IMR-90 (cell line): ENCODE results near the gene BAZ1A. TPM values are rescaled to one million over a fixed set of nuclear protein-coding genes. Genes with fewer than 3 reads are reported as not detected.

Experiments
- ATAC-seq: fragments of 200-7000 bp; cut with Tn5 transposase; 2 replicates; pipeline ENCODE4 v1.9.1; 2020; ENCODE audit warnings: low read depth, mild to moderate bottlenecking, moderate library complexity
- BruUV-seq: library from RNA; stranded (reverse); fragments of 400-500 nt; replicated peaks from 2 replicates; lab custom pipeline; 2021; lab: Mats Ljungman, UMichigan
- CTCF ChIA-PET: fragments of 300-600 bp; formaldehyde crosslinking; extraction: SDS; loops from one replicate; lab custom pipeline; 2021; ENCODE audit warnings: antibody characterized with exemption; lab: Yijun Ruan, JAX
- POLR2A ChIA-PET: fragments of 300-600 bp; sonication (Branson Sonifier 250); formaldehyde crosslinking; loops from one replicate; lab custom pipeline; 2022; ENCODE audit warnings: antibody characterized with exemption; ENCODE audit not compliant: unreplicated experiment; lab: Charles Lee
- DNase-seq: peaks from one replicate; pipeline ENCODE4 v3.0.0; 2013
- H2AFZ ChIP-seq: replicated peaks from 2 replicates; pipeline ENCODE3; 2013; ENCODE audit warnings: low read length, mild to moderate bottlenecking; ENCODE audit not compliant: poor library complexity
- H2AK5ac ChIP-seq: 2 replicates; pipeline ENCODE4 v1.6.1; 2013; ENCODE audit warnings: low read depth, low read length, inconsistent platforms
- H2AK9ac ChIP-seq: replicated peaks from 2 replicates; pipeline ENCODE3; 2013; ENCODE audit warnings: mild to moderate bottlenecking, low read depth, low read length, moderate library complexity; ENCODE audit not compliant: poor library complexity
- H2BK120ac ChIP-seq: 2 replicates; pipeline ENCODE4 v1.6.1; 2013; ENCODE audit warnings: low read depth, low read length, inconsistent platforms
- H2BK15ac ChIP-seq: 3 replicates; pipeline ENCODE4 v1.6.1; 2013; ENCODE audit warnings: low read depth, low read length, inconsistent platforms
- H2BK20ac ChIP-seq: 2 replicates; pipeline ENCODE4 v1.6.1; 2013; ENCODE audit warnings: low read depth, mild to moderate bottlenecking, inconsistent platforms, low read length, moderate library complexity
- H2BK5ac ChIP-seq: 2 replicates; pipeline ENCODE4 v1.6.1; 2013; ENCODE audit warnings: mild to moderate bottlenecking, low read depth, low read length, inconsistent platforms; ENCODE audit not compliant: poor library complexity, severe bottlenecking
- H3K14ac ChIP-seq: replicated peaks from 2 replicates; pipeline ENCODE4 v1.6.1; 2013; ENCODE audit warnings: low read depth, low read length, inconsistent platforms
- H3K18ac ChIP-seq: 2 replicates; pipeline ENCODE4 v1.6.1; 2013; ENCODE audit warnings: low read depth, low read length, control low read depth
- H3K23ac ChIP-seq: 2 replicates; pipeline ENCODE4 v1.6.1; 2013; ENCODE audit warnings: low read depth, low read length, inconsistent platforms
- H3K27ac ChIP-seq: 2 replicates; pipeline ENCODE4 v1.5.1; 2013; ENCODE audit warnings: mild to moderate bottlenecking, control low read depth, low read length; ENCODE audit not compliant: insufficient read depth
- H3K27me3 ChIP-seq: 2 replicates; pipeline ENCODE4 v1.6.1; 2013; ENCODE audit warnings: low read length; ENCODE audit not compliant: control insufficient read depth, insufficient read depth
- H3K36me3 ChIP-seq: 2 replicates; pipeline ENCODE4 v1.6.1; 2013; ENCODE audit warnings: low read length, mixed read lengths; ENCODE audit not compliant: control insufficient read depth, insufficient read depth
- H3K4ac ChIP-seq: 2 replicates; pipeline ENCODE4 v1.6.1; 2013; ENCODE audit warnings: low read depth, low read length, inconsistent platforms
- H3K4me1 ChIP-seq: 2 replicates; pipeline ENCODE4 v1.6.1; 2013; ENCODE audit warnings: low read length, mixed read lengths; ENCODE audit not compliant: control insufficient read depth, insufficient read depth
- H3K4me2 ChIP-seq: 2 replicates; pipeline ENCODE4 v1.6.1; 2013; ENCODE audit warnings: low read depth, mild to moderate bottlenecking, control low read depth, low read length, moderate library complexity
- H3K4me3 ChIP-seq: 2 replicates; pipeline ENCODE4 v1.5.1; 2013; ENCODE audit warnings: low read depth, mild to moderate bottlenecking, control low read depth, low read length, moderate library complexity; ENCODE audit not compliant: insufficient read depth
- H3K56ac ChIP-seq: 2 replicates; pipeline ENCODE4 v1.6.1; 2013; ENCODE audit warnings: low read length, inconsistent platforms; ENCODE audit not compliant: insufficient read depth; ENCODE audit errors: extremely low read depth
- H3K79me1 ChIP-seq, 2 experiments: 2 replicates each; pipeline ENCODE4 v1.6.1; 2013; ENCODE audit warnings: low read length in 2 of 2, inconsistent platforms in 1 of 2, low read depth in 1 of 2
- H3K9ac ChIP-seq: 2 replicates; pipeline ENCODE4 v1.6.1; 2013; ENCODE audit warnings: low read depth, low read length, control low read depth
- H3K9me1 ChIP-seq: 2 replicates; pipeline ENCODE4 v1.6.1; 2013; ENCODE audit warnings: low read length, inconsistent platforms; ENCODE audit not compliant: insufficient read depth
- H3K9me3 ChIP-seq: 2 replicates; pipeline ENCODE4 v1.6.1; 2013; ENCODE audit warnings: low read length; ENCODE audit not compliant: control insufficient read depth, insufficient read depth
- H4K20me1 ChIP-seq: 2 replicates; pipeline ENCODE4 v1.6.1; 2013; ENCODE audit warnings: low read length, inconsistent platforms; ENCODE audit not compliant: insufficient read depth
- H4K5ac ChIP-seq: 2 replicates; pipeline ENCODE4 v1.6.1; 2013; ENCODE audit warnings: mild to moderate bottlenecking, low read depth, low read length, control low read depth
- H4K8ac ChIP-seq, 2 experiments: 2 replicates each; pipeline ENCODE4 v1.6.1; 2013; ENCODE audit warnings: low read depth in 2 of 2, low read length in 2 of 2, control low read depth in 1 of 2, inconsistent platforms in 1 of 2
- H4K91ac ChIP-seq: 2 replicates; pipeline ENCODE4 v1.6.1; 2013; ENCODE audit warnings: low read depth, low read length, inconsistent platforms; ENCODE audit not compliant: insufficient read depth
- BHLHE40 ChIP-seq: fragments of 150-350 bp; IDR thresholded peaks from 2 replicates; pipeline ENCODE4 v1.6.1; 2016; ENCODE audit warnings: mild to moderate bottlenecking, low read depth, low read length
- CEBPB ChIP-seq: IDR thresholded peaks from 2 replicates; pipeline ENCODE4 v1.6.1; 2012; ENCODE audit warnings: low read depth, low read length, improper control_type of control experiment
- CTCF ChIP-seq: conservative IDR thresholded peaks from 2 replicates; pipeline ENCODE4 v1.5.1; 2012; ENCODE audit warnings: mild to moderate bottlenecking, low read depth, low read length, improper control_type of control experiment
- ELK1 ChIP-seq: fragments of 150-350 bp; IDR thresholded peaks from 2 replicates; pipeline ENCODE4 v1.6.1; 2016; ENCODE audit warnings: low read depth, mild to moderate bottlenecking, low read length, moderate library complexity, borderline replicate concordance
- FOS ChIP-seq: fragments of 150-350 bp; IDR thresholded peaks from 2 replicates; pipeline ENCODE4 v1.6.1; 2016; ENCODE audit warnings: low read depth, low read length
- MAFK ChIP-seq: IDR thresholded peaks from 2 replicates; pipeline ENCODE4 v1.6.1; 2012; ENCODE audit warnings: low read depth, low read length, improper control_type of control experiment
- MXI1 ChIP-seq: IDR thresholded peaks from 2 replicates; pipeline ENCODE4 v1.6.1; 2012; ENCODE audit warnings: low read depth, mild to moderate bottlenecking, low read length, moderate library complexity, borderline replicate concordance
- NFE2L2 ChIP-seq: fragments of 150-350 bp; IDR thresholded peaks from 2 replicates; pipeline ENCODE4 v1.6.1; 2016; ENCODE audit warnings: low read depth, mild to moderate bottlenecking, low read length
- POLR2A ChIP-seq: IDR thresholded peaks from 2 replicates; pipeline ENCODE4 v1.6.1; 2012; ENCODE audit warnings: mild to moderate bottlenecking, low read depth, low read length
- RCOR1 ChIP-seq: IDR thresholded peaks from 2 replicates; pipeline ENCODE4 v1.6.1; 2012; ENCODE audit warnings: mild to moderate bottlenecking, low read length, improper control_type of control experiment; ENCODE audit not compliant: insufficient replicate concordance
- RFX5 ChIP-seq: IDR thresholded peaks from 2 replicates; pipeline ENCODE4 v1.8.0; 2012; ENCODE audit warnings: low read depth, mild to moderate bottlenecking, low read length, moderate library complexity
- SMC3 ChIP-seq: fragments of 150-350 bp; IDR thresholded peaks from 2 replicates; pipeline ENCODE4 v1.6.1; 2016; ENCODE audit warnings: low read depth, mild to moderate bottlenecking, antibody characterized with exemption, low read length, moderate library complexity
- USF2 ChIP-seq: fragments of 150-350 bp; IDR thresholded peaks from 2 replicates; pipeline ENCODE4 v1.6.1; 2017; ENCODE audit warnings: mild to moderate bottlenecking, antibody characterized with exemption, low read length, low read depth
- dilution Hi-C: fragments of 300-500 bp; cut with HindIII; formaldehyde crosslinking; loops from one replicate; pipeline ENCODE4 v1.14.3; 2018; ENCODE audit warnings: low sequenced_read_pairs; ENCODE audit not compliant: unreplicated experiment
- in situ Hi-C: fragments of 300-500 bp; cut with MboI; formaldehyde crosslinking; loops from 3 replicates; pipeline ENCODE4 v1.14.3; 2019; ENCODE audit warnings: low sequenced_read_pairs, inconsistent platforms, mixed read lengths
- intact Hi-C: fragments of 100-400 bp; cut with micrococcal nuclease; formaldehyde crosslinking; loops from 2 replicates; pipeline ENCODE4 v1.10.0; 2022
- polyA plus RNA-seq, 3 experiments: library from polyadenylated mRNA; depleted of rRNA; stranded (reverse); fragments of >200 nt; gene quantifications; 2 replicates each; pipeline ENCODE4 v1.2.3, GENCODE V29; 2012; ENCODE audit warnings: low replicate concordance in 1 of 3
- total RNA-seq: library from RNA; depleted of rRNA; stranded (reverse); fragments of >200 nt; gene quantifications from 2 replicates; pipeline ENCODE4 v1.2.3, GENCODE V29; 2012

BAZ1A gene
- total and polyA plus RNA-seq, 2 of the 4 experiments (the other 2 are of a cell fraction) = 15.3 to 23.8 TPM

- intact Hi-C loops = no loop called here
- Histone ChIP-seq H3K9me1 (no peaks in the 10 kb centered on the region), H4K20me1 (no peaks in the 10 kb centered on the region; the same call in 1 of the 2 replicates), H3K9ac (no peak overlapping the region), H2AK9ac (no peak overlapping the region), H2AK5ac (no peak overlapping the region), H3K27ac (no peak overlapping the region), H3K23ac (no peak overlapping the region), H2BK5ac (no peak overlapping the region), H3K4me3 (no peak overlapping the region), H2BK120ac (no peak overlapping the region), H3K56ac (no peak overlapping the region), H3K4me1 (no peaks in the 10 kb centered on the region; the same call in 1 of the 2 replicates), H3K9me3 (no peaks in the 10 kb centered on the region), H3K18ac (no peak overlapping the region), H3K4me2 (no peak overlapping the region), H3K36me3 (peaks cover 12% of the 10 kb centered on the region), H2AFZ (no peak overlapping the region), H2BK15ac (no peak overlapping the region), H4K8ac (no peak overlapping the region), H3K4ac (no peak overlapping the region), H3K27me3 (no peaks in the 10 kb centered on the region), H4K91ac (no peak overlapping the region), H4K5ac (no peak overlapping the region), H3K14ac (no peak overlapping the region), H3K79me1 (peaks cover 25 to 49% of the 10 kb centered on the region in 2 experiments; a peak in 3 of 4 replicates), H2BK20ac (no peak overlapping the region)
- no peak for ATAC-seq
- no peak for DNase-seq
- TF ChIP-seq FOS = no peak
- TF ChIP-seq BHLHE40 = no peak
- TF ChIP-seq MAFK = no peak
- no peak for TF ChIP-seq CTCF
- TF ChIP-seq CEBPB = no peak
- no peak for TF ChIP-seq SMC3
- no peak for TF ChIP-seq RCOR1
- TF ChIP-seq ELK1 = no peak
- TF ChIP-seq POLR2A = no peak
- no peak for TF ChIP-seq RFX5
- no peak for TF ChIP-seq USF2
- no peak for TF ChIP-seq NFE2L2
- TF ChIP-seq MXI1 = no peak
- dilution Hi-C loops = no loop called here
- CTCF ChIA-PET = no interaction called here
- POLR2A ChIA-PET = no interaction called here
- no TSS peak for BruUV-seq
- in situ Hi-C loops = no loop called here
These were observed 22.1 kb downstream of the BAZ1A start for GRCh38 chr14:34853041-34853440.
